HEK293 (cell line): Measurements from ENCODE around the gene ZNF654.

Experiments used
- CTCF ChIA-PET: fragments of 350-600 bp; formaldehyde crosslinking; extraction: SDS; loops from one replicate; lab custom pipeline; 2021; ENCODE audit warnings: antibody characterized with exemption; lab: Yijun Ruan, JAX
- POLR2A ChIA-PET: fragments of 300-600 bp; formaldehyde crosslinking; extraction: SDS; loops from one replicate; lab custom pipeline; 2020; ENCODE audit warnings: antibody characterized with exemption, inconsistent platforms; lab: Yijun Ruan, JAX
- H3K27ac ChIP-seq: fragments of 200-500 bp; sonication (Bioruptor generic); 2 replicates; pipeline ENCODE4 v1.5.1; 2014; ENCODE audit warnings: low read depth, low read length, control low read depth, inconsistent platforms; ENCODE audit errors: extremely low read depth
- H3K36me3 ChIP-seq, 2 experiments: fragments of 200-500 bp in 1 of 2; sonication (Bioruptor generic) in 1 of 2; 1 replicate in 1 of 2; 2 replicates in 1 of 2; pipeline ENCODE4 v1.5.1; 2014 to 2017; ENCODE audit warnings: inconsistent platforms in 2 of 2, low read length in 2 of 2; ENCODE audit not compliant: control insufficient read depth in 2 of 2, insufficient read depth in 1 of 2
- H3K4me1 ChIP-seq: fragments of 200-500 bp; sonication (Bioruptor generic); 2 replicates; pipeline ENCODE4 v1.5.1; 2014; ENCODE audit warnings: mild to moderate bottlenecking, low read length, inconsistent platforms; ENCODE audit not compliant: control insufficient read depth, insufficient read depth
- H3K4me3 ChIP-seq: 2 replicates; pipeline ENCODE4 v1.5.1; 2011; ENCODE audit warnings: low read depth, mild to moderate bottlenecking, control low read depth, low read length, moderate library complexity
- H3K9me3 ChIP-seq: fragments of 200-500 bp; sonication (Bioruptor generic); 2 replicates; pipeline ENCODE4 v1.5.1; 2014; ENCODE audit warnings: low read depth, low read length, inconsistent platforms; ENCODE audit not compliant: control insufficient read depth, insufficient read depth
- ATF2 ChIP-seq: fragments of 450-650 bp; formaldehyde crosslinking; IDR thresholded peaks from 2 replicates; pipeline ENCODE4 v1.5.1; 2016; ENCODE audit warnings: missing biosample characterization, missing genetic modification characterization, low read depth
- HOXA7 ChIP-seq: sonication (generic); formaldehyde crosslinking; IDR thresholded peaks from 2 replicates; pipeline ENCODE4 v1.8.1; 2022; ENCODE audit warnings: missing genetic modification reagents, borderline replicate concordance
- KLF9 ChIP-seq: fragments of 450-650 bp; formaldehyde crosslinking; IDR thresholded peaks from 2 replicates; pipeline ENCODE4 v1.5.1; 2016; ENCODE audit warnings: missing biosample characterization, missing genetic modification characterization, low read depth
- PATZ1 ChIP-seq: fragments of 450-650 bp; formaldehyde crosslinking; IDR thresholded peaks from 2 replicates; pipeline ENCODE4 v1.5.1; 2016; ENCODE audit warnings: missing biosample characterization, missing genetic modification characterization
- ZBTB44 ChIP-seq: fragments of 450-650 bp; IDR thresholded peaks from 2 replicates; pipeline ENCODE4 v1.5.1; 2018; ENCODE audit warnings: missing biosample characterization, mild to moderate bottlenecking, missing genetic modification characterization
- ZEB2 ChIP-seq: fragments of 450-650 bp; formaldehyde crosslinking; IDR thresholded peaks from 2 replicates; pipeline ENCODE4 v1.5.1; 2016; ENCODE audit warnings: missing biosample characterization, missing genetic modification characterization
- ZFP69B ChIP-seq: fragments of 450-650 bp; formaldehyde crosslinking; IDR thresholded peaks from 2 replicates; pipeline ENCODE4 v1.5.1; 2016; ENCODE audit warnings: missing biosample characterization, missing genetic modification characterization
- ZNF221 ChIP-seq: fragments of 450-650 bp; formaldehyde crosslinking; IDR thresholded peaks from 2 replicates; pipeline ENCODE4 v1.5.1; 2017; ENCODE audit warnings: missing biosample characterization, missing genetic modification characterization, borderline replicate concordance
- ZNF23 ChIP-seq: fragments of 450-650 bp; formaldehyde crosslinking; IDR thresholded peaks from 2 replicates; pipeline ENCODE4 v1.5.1; 2016; ENCODE audit warnings: missing biosample characterization, missing genetic modification characterization, borderline replicate concordance
- ZNF280C ChIP-seq: fragments of 450-650 bp; formaldehyde crosslinking; IDR thresholded peaks from 2 replicates; pipeline ENCODE4 v1.5.1; 2016; ENCODE audit warnings: missing biosample characterization, missing genetic modification characterization
- ZNF335 ChIP-seq: fragments of 450-650 bp; formaldehyde crosslinking; conservative IDR thresholded peaks from 2 replicates; pipeline ENCODE4 v1.5.1; 2016; ENCODE audit warnings: missing biosample characterization, missing genetic modification characterization
- ZNF366 ChIP-seq: fragments of 450-650 bp; formaldehyde crosslinking; conservative IDR thresholded peaks from 2 replicates; pipeline ENCODE4 v1.5.1; 2016; ENCODE audit warnings: missing biosample characterization, missing genetic modification characterization
- ZNF416 ChIP-seq: fragments of 450-650 bp; formaldehyde crosslinking; IDR thresholded peaks from 2 replicates; pipeline ENCODE4 v1.5.1; 2016; ENCODE audit warnings: missing biosample characterization, missing genetic modification characterization
- ZNF530 ChIP-seq: fragments of 450-650 bp; formaldehyde crosslinking; IDR thresholded peaks from 2 replicates; pipeline ENCODE4 v1.5.1; 2016; ENCODE audit warnings: low read depth, missing biosample characterization, missing genetic modification characterization
- ZNF544 ChIP-seq: fragments of 450-650 bp; formaldehyde crosslinking; IDR thresholded peaks from 2 replicates; pipeline ENCODE4 v1.5.0; 2017; ENCODE audit warnings: missing biosample characterization, missing genetic modification characterization
- ZNF571 ChIP-seq: fragments of 450-650 bp; formaldehyde crosslinking; IDR thresholded peaks from 2 replicates; pipeline ENCODE4 v1.5.0; 2017; ENCODE audit warnings: missing biosample characterization, missing genetic modification characterization
- ZNF585B ChIP-seq: fragments of 450-650 bp; formaldehyde crosslinking; IDR thresholded peaks from 2 replicates; pipeline ENCODE4 v1.5.1; 2016; ENCODE audit warnings: missing biosample characterization, missing genetic modification characterization
- ZNF670 ChIP-seq: fragments of 450-650 bp; formaldehyde crosslinking; IDR thresholded peaks from 2 replicates; pipeline ENCODE4 v1.5.1; 2016; ENCODE audit warnings: missing biosample characterization, missing genetic modification characterization, low read depth
- ZSCAN4 ChIP-seq: fragments of 450-650 bp; formaldehyde crosslinking; IDR thresholded peaks from 2 replicates; pipeline ENCODE4 v1.5.1; 2017; ENCODE audit warnings: missing biosample characterization, missing genetic modification characterization

ZNF654 gene

GRCh38 chr3:88149509-88150362, 90.7 kb downstream of the ZNF654 start, which contains the start of gene C3orf38 (continued):
- peak; percentile 19; the same call in 1 of the 2 replicates for TF ChIP-seq ZSCAN4
- no peak for TF ChIP-seq ATF2 (tag by site-specific recombination)
- TF ChIP-seq ZFP69B (tag by site-specific recombination): peak; percentile 61; the same call in 1 of the 2 replicates
- no peak for TF ChIP-seq ZNF544 (tag by site-specific recombination)

GRCh38 chr3:88150371-88150770, 91.3 kb downstream of the ZNF654 start:
- Histone ChIP-seq H3K9me3 (no peaks in the 10 kb centered on the region), H3K4me3 (peak overlapping the region; percentile 90), H3K36me3 (peaks cover 15 to 23% of the 10 kb centered on the region in 2 experiments), H3K27ac (peak overlapping the region; percentile 79), H3K4me1 (no peaks in the 10 kb centered on the region)
- no peak for TF ChIP-seq ZNF571
- no peak for TF ChIP-seq ZNF221
- CTCF ChIA-PET: no interaction called here
- POLR2A ChIA-PET: interaction anchor here (2.6 kb wide), 1 partner anchor 91 kb away, joined by 16 read pairs; the partner anchor contains the start of genes CGGBP1 and ZNF654

GRCh38 chr3:88150806-88151205, 91.8 kb downstream of the ZNF654 start:
- TF ChIP-seq ZNF366 (tag by site-specific recombination) (no peak), ZNF280C (no peak), ZNF23 (tag by site-specific recombination) (no peak), ZNF670 (no peak), ZNF416 (tag by site-specific recombination) (no peak), KLF9 (tag by site-specific recombination) (no peak), PATZ1 (tag by site-specific recombination) (no peak), ZNF335 (no peak), ZNF585B (no peak), ZBTB44 (tag by site-specific recombination) (no peak), ZNF530 (tag by site-specific recombination) (no peak), ZEB2 (tag by site-specific recombination) (no peak), HOXA7 (CRISPR knock-in tag) (no peak)
- H3K4me3 ChIP-seq: peak overlapping the region; percentile 90
- POLR2A ChIA-PET: interaction anchor here (2.6 kb wide), 1 partner anchor 92 kb away, joined by 16 read pairs; the partner anchor contains the start of genes CGGBP1 and ZNF654
- no peak overlapping the region for H3K27ac ChIP-seq
- peaks cover 19 to 28% of the 10 kb centered on the region in 2 experiments for H3K36me3 ChIP-seq
- H3K9me3 ChIP-seq: no peaks in the 10 kb centered on the region
- CTCF ChIA-PET: no interaction called here
- no peaks in the 10 kb centered on the region for H3K4me1 ChIP-seq
